ENCODE data around the gene NCOA5. TPM values are rescaled to one million over a fixed set of nuclear protein-coding genes. Genes with fewer than 3 reads are reported as not detected.

Gene NCOA5
- total and polyA plus RNA-seq, 10 of the 15 experiments (the other 5 are each of a cell fraction or from before 2014, with no cell fraction given): 7.7 to 38.1 (median 30.1) TPM

- DNase-seq (ENCODE audit: low read depth, low spot score) (no peak), ATAC-seq (no peak), FAIRE-seq (no peak)
- no peak overlapping the region for H3K4me2 ChIP-seq (ENCODE audit: control insufficient read depth, insufficient read depth)
- H3K36me3 ChIP-seq (ENCODE audit: control insufficient read depth in 2 of 2, insufficient read depth in 2 of 2, low read length in 1 of 2): no peaks in the 10 kb centered on the region
- in situ Hi-C loops (cut with MboI): no loop called here
- CTCF ChIA-PET: interaction anchor here (0.6 to 2.8 kb wide), 16 partner anchors 8 to 802 kb away, joined by 3 to 17 read pairs (median 6); partner anchors contain the start of gene CD40
- BruUV-seq (replicated peaks): no TSS peak
- H3K4me1 ChIP-seq (ENCODE audit: control insufficient read depth, insufficient read depth, low read length): peaks cover 33% of the 10 kb centered on the region
- H3K79me2 ChIP-seq (ENCODE audit: control insufficient read depth, insufficient read depth, low read length): no peaks in the 10 kb centered on the region
- intact Hi-C loops (cut with micrococcal nuclease; ENCODE audit: unreplicated experiment): no loop called here
- H3K9ac ChIP-seq (ENCODE audit: control insufficient read depth, insufficient read depth, low read length): no peak overlapping the region
- SMC1A ChIA-PET (ENCODE audit: uncharacterized antibody, unreplicated experiment): interaction anchor here (0.7 to 3.8 kb wide), 11 partner anchors 12 to 92 kb away, joined by 3 to 30 read pairs (median 3); partner anchors contain the start of gene CD40
- POLR2A ChIA-PET: interaction anchor here (0.6 to 3.6 kb wide), 6 partner anchors 11 to 488 kb away, joined by 3 to 19 read pairs (median 6); partner anchors contain the start of gene CD40
- H3K9me3 ChIP-seq (replicated peaks; ENCODE audit: control insufficient read depth, insufficient read depth, low read length): no peaks in the 10 kb centered on the region; the same call in 2 of the 3 replicates
- 86% methylated on average over 6 of the region's 6 CpGs for WGBS (ENCODE audit: insufficient coverage, insufficient replicate concordance, low lambda C conversion rate, missing lambda C conversion rate)
- no peaks in the 10 kb centered on the region for H4K20me1 ChIP-seq (ENCODE audit: control insufficient read depth, insufficient read depth)
- no peak overlapping the region for H3K4me3 ChIP-seq
- TF ChIP-seq CBX5 (IDR thresholded peaks at IDR 0.05; ENCODE audit: low read depth): no peak
- TF ChIP-seq LARP7 (IDR thresholded peaks at IDR 0.05): no peak
- TF ChIP-seq POLR2A (IDR thresholded peaks at IDR 0.05; ENCODE audit: low read depth, low read length): no peak
- no peak for TF ChIP-seq YBX1 (IDR thresholded peaks at IDR 0.05)
- TF ChIP-seq HDAC6 (IDR thresholded peaks at IDR 0.05; ENCODE audit: unreplicated experiment): no peak
- no peak for TF ChIP-seq BRCA1 (IDR thresholded peaks at IDR 0.05; ENCODE audit: low read depth, low read length)
- no peak for TF ChIP-seq BCL11A (IDR thresholded peaks at IDR 0.05; ENCODE audit: low read depth, low read length)
- TF ChIP-seq IKZF2 (IDR thresholded peaks at IDR 0.05): no peak
- no peak for TF ChIP-seq NFYA (IDR thresholded peaks at IDR 0.05; ENCODE audit: borderline replicate concordance, low read depth, low read length)
- TF ChIP-seq SMARCA5 (IDR thresholded peaks at IDR 0.05): no peak
- TF ChIP-seq MEF2A (IDR thresholded peaks at IDR 0.05; ENCODE audit: insufficient read depth, low read depth, low read length): no peak
- TF ChIP-seq RELA (IDR thresholded peaks at IDR 0.05; ENCODE audit: borderline replicate concordance, partially characterized antibody): no peak
- no peak overlapping the region for H2AFZ ChIP-seq (ENCODE audit: control insufficient read depth, low read depth, low read length)
- no peaks in the 10 kb centered on the region for H3K27me3 ChIP-seq (replicated peaks in 1 of 2; ENCODE audit: control insufficient read depth in 2 of 2, insufficient read depth in 2 of 2, low read length in 1 of 2)
- RAD21 ChIA-PET (ENCODE audit: unreplicated experiment): interaction anchor here (0.6 to 3.1 kb wide), 8 partner anchors 7 to 242 kb away, joined by 3 to 23 read pairs (median 4); no protein-coding TSS in a partner anchor
- H3K27ac ChIP-seq (ENCODE audit: control insufficient read depth, insufficient read depth): no peak overlapping the region
Observed at GRCh38 chr20:46107061-46107460, 17.3 kb upstream of the NCOA5 start.

Data from GM12878 (cell line).